Osteocyte (in vitro differentiated cells): Measurements from ENCODE around the gene MPP7. TPM values are rescaled to one million over a fixed set of nuclear protein-coding genes. Genes with fewer than 3 reads are reported as not detected.

ENCODE experiments used
- DNase-seq: peaks from one replicate; pipeline ENCODE4 v3.0.0; 2021; ENCODE audit warnings: mixed read lengths; ENCODE audit not compliant: unreplicated experiment; ENCODE audit errors: extremely low spot score
- H3K27ac Mint-ChIP-seq: one replicate; pipeline ENCODE4 v1.8.0; 2021; ENCODE audit warnings: mild to moderate bottlenecking, mixed read lengths; ENCODE audit not compliant: unreplicated experiment
- H3K27me3 Mint-ChIP-seq: one replicate; pipeline ENCODE4 v1.8.0; 2021; ENCODE audit warnings: mixed read lengths; ENCODE audit not compliant: unreplicated experiment
- H3K36me3 Mint-ChIP-seq: one replicate; pipeline ENCODE4 v1.8.0; 2021; ENCODE audit warnings: mixed read lengths; ENCODE audit not compliant: unreplicated experiment
- H3K4me1 Mint-ChIP-seq: one replicate; pipeline ENCODE4 v1.8.0; 2021; ENCODE audit warnings: mixed read lengths; ENCODE audit not compliant: unreplicated experiment
- H3K4me3 Mint-ChIP-seq: one replicate; pipeline ENCODE4 v1.8.0; 2021; ENCODE audit warnings: mild to moderate bottlenecking, moderate library complexity, mixed read lengths; ENCODE audit not compliant: unreplicated experiment
- H3K9me3 Mint-ChIP-seq: one replicate; pipeline ENCODE4 v1.8.0; 2021; ENCODE audit warnings: mixed read lengths; ENCODE audit not compliant: unreplicated experiment
- CTCF ChIP-seq: fragments of 200-600 bp; sonication (generic); IDR thresholded peaks from 2 replicates; pipeline ENCODE4 v1.5.0; 2021; ENCODE audit warnings: antibody characterized with exemption, mild to moderate bottlenecking, moderate library complexity
- total RNA-seq: library from RNA; stranded (reverse); gene quantifications from 2 replicates; pipeline ENCODE4 v1.2.1, GENCODE V29; 2021

Gene MPP7
- total RNA-seq, 1 donor from 2014 or later = 37.4 TPM

GRCh38 chr10:28294169-28294532, 8.7 kb downstream of the MPP7 start:
- Mint-ChIP-seq H3K27me3 (no peaks in the 10 kb centered on the region), H3K36me3 (peaks cover 15% of the 10 kb centered on the region)
- TF ChIP-seq CTCF = no peak

GRCh38 chr10:28293236-28294168, 9.4 kb downstream of the MPP7 start:
- no peak for DNase-seq
- Mint-ChIP-seq H3K36me3 (peaks cover 15% of the 10 kb centered on the region), H3K4me1 (peaks cover 74% of the 10 kb centered on the region), H3K27me3 (no peaks in the 10 kb centered on the region), H3K9me3 (no peaks in the 10 kb centered on the region), H3K27ac (peak overlapping the region; percentile 89), H3K4me3 (peak overlapping the region; percentile 16)
- TF ChIP-seq CTCF = no peak

More at GRCh38 chr10:28294169-28294532, 8.7 kb downstream of the MPP7 start:
- Mint-ChIP-seq H3K4me1 (peaks cover 76% of the 10 kb centered on the region), H3K9me3 (no peaks in the 10 kb centered on the region), H3K4me3 (no peak overlapping the region), H3K27ac (peak overlapping the region; percentile 89)
- no peak for DNase-seq

- Mint-ChIP-seq H3K9me3 (no peaks in the 10 kb centered on the region), H3K27ac (peak overlapping the region; percentile 89), H3K27me3 (no peaks in the 10 kb centered on the region), H3K4me1 (peaks cover 77% of the 10 kb centered on the region), H3K36me3 (peaks cover 16% of the 10 kb centered on the region), H3K4me3 (no peak overlapping the region)
- no peak for TF ChIP-seq CTCF
- no peak for DNase-seq
Measured at GRCh38 chr10:28291881-28292297, 11.0 kb downstream of the MPP7 start.

GRCh38 chr10:28285816-28286215, 17.0 kb downstream of the MPP7 start:
- no peak for DNase-seq
- TF ChIP-seq CTCF = no peak
- Mint-ChIP-seq H3K4me3 (no peak overlapping the region), H3K4me1 (peaks cover 73% of the 10 kb centered on the region), H3K27ac (peak overlapping the region; percentile 18), H3K36me3 (peaks cover 16% of the 10 kb centered on the region), H3K9me3 (no peaks in the 10 kb centered on the region), H3K27me3 (no peaks in the 10 kb centered on the region)

GRCh38 chr10:28284126-28284525, 18.7 kb downstream of the MPP7 start:
- peaks cover 11% of the 10 kb centered on the region for H3K36me3 Mint-ChIP-seq
- peaks cover 82% of the 10 kb centered on the region for H3K4me1 Mint-ChIP-seq
- DNase-seq = no peak
- no peaks in the 10 kb centered on the region for H3K9me3 Mint-ChIP-seq
- H3K27ac Mint-ChIP-seq = peak overlapping the region; percentile 97
- no peaks in the 10 kb centered on the region for H3K27me3 Mint-ChIP-seq
- no peak overlapping the region for H3K4me3 Mint-ChIP-seq
- no peak for TF ChIP-seq CTCF
